ENCODE data around the gene TFEB.

DNA sequence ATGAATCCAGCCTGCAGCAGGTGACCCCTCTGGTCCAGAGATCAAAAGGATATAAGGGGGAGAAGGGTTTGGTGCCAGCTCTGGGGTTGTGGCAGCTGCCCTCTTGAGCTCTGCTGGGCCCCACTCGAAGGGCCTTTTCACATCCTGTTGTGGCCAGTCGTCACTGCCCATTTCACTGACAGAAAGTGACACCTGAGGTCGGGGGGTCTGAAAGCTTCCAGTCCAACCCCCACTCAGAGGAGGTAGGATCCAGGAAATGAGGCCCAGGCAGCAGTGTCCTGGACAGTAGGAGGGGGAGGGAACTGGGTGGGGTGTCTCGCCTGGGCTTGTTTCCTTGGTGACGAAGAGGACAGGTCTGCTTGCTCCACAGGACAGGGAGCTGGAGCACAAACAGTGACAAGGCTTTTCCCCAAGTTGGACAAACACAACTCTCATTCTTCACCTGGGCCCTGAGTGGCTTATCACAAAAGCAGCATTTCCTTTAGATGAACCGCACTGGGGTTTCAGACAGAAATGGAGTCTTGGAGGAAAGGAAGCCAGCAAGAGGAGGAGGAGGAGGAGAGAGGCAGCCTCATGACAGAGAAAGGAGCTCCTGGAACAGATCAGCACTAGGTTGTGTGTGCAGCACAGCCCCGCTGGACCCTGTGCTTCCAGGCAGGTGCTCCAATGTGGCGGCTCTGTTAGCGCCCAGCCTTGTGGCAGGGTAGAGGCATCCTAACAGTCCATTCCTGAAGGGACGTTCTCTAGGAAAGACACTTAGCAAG, 33.3 kb upstream of the TFEB start:
- TF ChIP-seq POLR2AphosphoS5 (IDR thresholded peaks at IDR 0.05) (no peak), EP300 (IDR thresholded peaks at IDR 0.05) (no peak), POLR2A (IDR thresholded peaks at IDR 0.05) (no peak)
- TF ChIP-seq, protein P1, sequence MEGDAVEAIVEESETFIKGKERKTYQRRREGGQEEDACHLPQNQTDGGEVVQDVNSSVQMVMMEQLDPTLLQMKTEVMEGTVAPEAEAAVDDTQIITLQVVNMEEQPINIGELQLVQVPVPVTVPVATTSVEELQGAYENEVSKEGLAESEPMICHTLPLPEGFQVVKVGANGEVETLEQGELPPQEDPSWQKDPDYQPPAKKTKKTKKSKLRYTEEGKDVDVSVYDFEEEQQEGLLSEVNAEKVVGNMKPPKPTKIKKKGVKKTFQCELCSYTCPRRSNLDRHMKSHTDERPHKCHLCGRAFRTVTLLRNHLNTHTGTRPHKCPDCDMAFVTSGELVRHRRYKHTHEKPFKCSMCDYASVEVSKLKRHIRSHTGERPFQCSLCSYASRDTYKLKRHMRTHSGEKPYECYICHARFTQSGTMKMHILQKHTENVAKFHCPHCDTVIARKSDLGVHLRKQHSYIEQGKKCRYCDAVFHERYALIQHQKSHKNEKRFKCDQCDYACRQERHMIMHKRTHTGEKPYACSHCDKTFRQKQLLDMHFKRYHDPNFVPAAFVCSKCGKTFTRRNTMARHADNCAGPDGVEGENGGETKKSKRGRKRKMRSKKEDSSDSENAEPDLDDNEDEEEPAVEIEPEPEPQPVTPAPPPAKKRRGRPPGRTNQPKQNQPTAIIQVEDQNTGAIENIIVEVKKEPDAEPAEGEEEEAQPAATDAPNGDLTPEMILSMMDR (IDR thresholded peaks at IDR 0.05): no peak
